MM.1S (cell line): Measurements from ENCODE around the gene GJA5.
A peak's percentile ranks its signal among the peaks of the same experiment; 100 is the strongest.

Experiments
- DNase-seq: peaks from one replicate; pipeline ENCODE4 v3.0.0-alpha.2; 2015
- H2AFZ ChIP-seq: fragments of 300-600 bp; sonication (generic); 2 replicates; pipeline ENCODE4 v1.6.0; 2016; ENCODE audit warnings: antibody characterized with exemption, low read length
- H3F3A ChIP-seq: fragments of 300-600 bp; sonication (generic); 2 replicates; pipeline ENCODE4 v1.6.1; 2016; ENCODE audit warnings: mild to moderate bottlenecking, antibody characterized with exemption, low read length, moderate library complexity, mixed read lengths; ENCODE audit not compliant: insufficient read depth
- H3K27ac ChIP-seq: fragments of 300-600 bp; sonication (generic); 2 replicates; pipeline ENCODE4 v1.5.1; 2016; ENCODE audit warnings: mild to moderate bottlenecking, low read length
- H3K27me3 ChIP-seq: fragments of 300-600 bp; sonication (generic); replicated peaks from 2 replicates; pipeline ENCODE4 v1.6.0; 2016; ENCODE audit warnings: low read length; ENCODE audit not compliant: insufficient read depth
- H3K36me3 ChIP-seq: fragments of 300-600 bp; sonication (generic); replicated peaks from 2 replicates; pipeline ENCODE4 v1.6.1; 2016; ENCODE audit warnings: mild to moderate bottlenecking, low read length, mixed read lengths; ENCODE audit not compliant: insufficient read depth
- H3K4me1 ChIP-seq: fragments of 300-600 bp; sonication (generic); 2 replicates; pipeline ENCODE4 v1.6.1; 2016; ENCODE audit warnings: low read length, mixed read lengths
- H3K4me2 ChIP-seq: fragments of 300-600 bp; sonication (generic); 2 replicates; pipeline ENCODE4 v1.6.0; 2016; ENCODE audit warnings: low read depth, low read length
- H3K4me3 ChIP-seq: fragments of 300-600 bp; sonication (generic); 2 replicates; pipeline ENCODE4 v1.5.1; 2016; ENCODE audit warnings: low read length, mixed read lengths
- H3K79me2 ChIP-seq: fragments of 300-600 bp; sonication (generic); 2 replicates; pipeline ENCODE4 v1.6.1; 2016; ENCODE audit warnings: mixed run types, low read length, mixed read lengths
- H3K9ac ChIP-seq: fragments of 300-600 bp; sonication (generic); 2 replicates; pipeline ENCODE4 v1.6.1; 2016; ENCODE audit warnings: low read length, mixed read lengths
- H3K9me2 ChIP-seq: fragments of 300-600 bp; sonication (generic); replicated peaks from 2 replicates; pipeline ENCODE4 v1.6.1; 2016; ENCODE audit warnings: mild to moderate bottlenecking, low read length, mixed read lengths; ENCODE audit not compliant: insufficient read depth
- H3K9me3 ChIP-seq: fragments of 300-600 bp; sonication (generic); replicated peaks from 2 replicates; pipeline ENCODE4 v1.6.1; 2016; ENCODE audit warnings: mild to moderate bottlenecking, low read length, mixed read lengths; ENCODE audit not compliant: insufficient read depth
- H4K20me1 ChIP-seq: fragments of 300-600 bp; sonication (generic); 2 replicates; pipeline ENCODE4 v1.6.1; 2016; ENCODE audit warnings: mild to moderate bottlenecking, low read length, moderate library complexity, mixed read lengths; ENCODE audit not compliant: insufficient read depth
- CTCF ChIP-seq: fragments of 300-600 bp; sonication (generic); IDR thresholded peaks from 2 replicates; pipeline ENCODE4 v1.5.1; 2016; ENCODE audit warnings: antibody characterized with exemption, low read length, mixed read lengths
- EZH2 ChIP-seq: fragments of 300-600 bp; sonication (generic); optimal IDR thresholded peaks from 2 replicates; pipeline ENCODE3; 2017; ENCODE audit warnings: low read depth, mild to moderate bottlenecking, antibody characterized with exemption, low read length, mixed read lengths
- EZH2phosphoT487 ChIP-seq: fragments of 300-600 bp; sonication (generic); IDR thresholded peaks from 2 replicates; pipeline ENCODE4 v1.6.1; 2018; ENCODE audit warnings: antibody characterized with exemption, low read length

GJA5 gene

GRCh38 chr1:147768101-147768500 is 7.7 kb upstream of the GJA5 start:
- no peak overlapping the region for H3K27ac ChIP-seq

GRCh38 chr1:147762233-147763024 is 2.0 kb upstream of the GJA5 start:
- no peak overlapping the region for H3K9ac ChIP-seq
- H3F3A ChIP-seq, result no peaks in the 10 kb centered on the region
- H3K4me1 ChIP-seq, result peaks cover 15% of the 10 kb centered on the region
- no peaks in the 10 kb centered on the region for H4K20me1 ChIP-seq
- TF ChIP-seq EZH2 (no peak), EZH2phosphoT487 (no peak), CTCF (no peak)
- peak overlapping the region; percentile 24; the same call in 1 of the 2 replicates for H3K27ac ChIP-seq
- H3K36me3 ChIP-seq, result no peaks in the 10 kb centered on the region
- DNase-seq, result peak; percentile 67
- no peak overlapping the region for H3K4me3 ChIP-seq
- peak overlapping the region; percentile 74 for H2AFZ ChIP-seq
- H3K9me3 ChIP-seq, result no peaks in the 10 kb centered on the region
- H3K79me2 ChIP-seq, result no peaks in the 10 kb centered on the region
- no peaks in the 10 kb centered on the region for H3K9me2 ChIP-seq
- H3K27me3 ChIP-seq, result no peaks in the 10 kb centered on the region
- H3K4me2 ChIP-seq, result peak overlapping the region; percentile 51

More at GRCh38 chr1:147768101-147768500, 7.7 kb upstream of the GJA5 start:
- H3K9me3 ChIP-seq, result no peaks in the 10 kb centered on the region
- DNase-seq, result no peak
- no peaks in the 10 kb centered on the region for H3K36me3 ChIP-seq
- no peak overlapping the region for H2AFZ ChIP-seq
- no peaks in the 10 kb centered on the region for H3K27me3 ChIP-seq
- H3K79me2 ChIP-seq, result no peaks in the 10 kb centered on the region
- H4K20me1 ChIP-seq, result no peaks in the 10 kb centered on the region
- no peak overlapping the region for H3K4me3 ChIP-seq
- TF ChIP-seq EZH2phosphoT487 (no peak), CTCF (no peak), EZH2 (no peak)
- H3K4me2 ChIP-seq, result no peak overlapping the region
- H3K9me2 ChIP-seq, result no peaks in the 10 kb centered on the region
- H3K4me1 ChIP-seq, result peaks cover 2% of the 10 kb centered on the region
- H3K9ac ChIP-seq, result no peak overlapping the region
- H3F3A ChIP-seq, result no peaks in the 10 kb centered on the region

GRCh38 chr1:147758379-147759100 is 1.9 kb downstream of the GJA5 start:
- peaks cover 15% of the 10 kb centered on the region for H3K4me1 ChIP-seq
- no peaks in the 10 kb centered on the region for H4K20me1 ChIP-seq
- no peak overlapping the region for H3K9ac ChIP-seq
- H3K27me3 ChIP-seq, result no peaks in the 10 kb centered on the region
- no peak overlapping the region for H3K4me2 ChIP-seq
- no peaks in the 10 kb centered on the region for H3K9me3 ChIP-seq
- DNase-seq, result no peak
- H3K27ac ChIP-seq, result no peak overlapping the region
- TF ChIP-seq EZH2 (no peak), EZH2phosphoT487 (no peak)
- H3K79me2 ChIP-seq, result no peaks in the 10 kb centered on the region
- no peaks in the 10 kb centered on the region for H3F3A ChIP-seq
- no peak overlapping the region for H3K4me3 ChIP-seq
- H3K9me2 ChIP-seq, result no peaks in the 10 kb centered on the region
- no peak overlapping the region for H2AFZ ChIP-seq
- H3K36me3 ChIP-seq, result no peaks in the 10 kb centered on the region
